Glutamatergic neuron (in vitro differentiated cells): ENCODE results near the gene TGM3. TPM values are rescaled to one million over a fixed set of nuclear protein-coding genes. Genes with fewer than 3 reads are reported as not detected.

Experiments
- DNase-seq: peaks from one replicate; pipeline ENCODE4 v3.0.0; 2022
- H3K27ac Mint-ChIP-seq: one replicate; pipeline ENCODE4 v1.8.0; 2020; ENCODE audit warnings: mild to moderate bottlenecking, mixed read lengths, inconsistent platforms; ENCODE audit not compliant: unreplicated experiment
- H3K27me3 Mint-ChIP-seq: one replicate; pipeline ENCODE4 v1.8.0; 2020; ENCODE audit warnings: mild to moderate bottlenecking, moderate library complexity, mixed read lengths, inconsistent platforms; ENCODE audit not compliant: unreplicated experiment
- H3K36me3 Mint-ChIP-seq: one replicate; pipeline ENCODE4 v1.8.0; 2020; ENCODE audit warnings: mild to moderate bottlenecking, mixed read lengths, inconsistent platforms; ENCODE audit not compliant: unreplicated experiment
- H3K4me1 Mint-ChIP-seq: one replicate; pipeline ENCODE4 v1.8.0; 2020; ENCODE audit warnings: mild to moderate bottlenecking, low read depth, mixed read lengths, inconsistent platforms; ENCODE audit not compliant: unreplicated experiment
- H3K4me3 Mint-ChIP-seq: one replicate; pipeline ENCODE4 v1.8.0; 2020; ENCODE audit warnings: mild to moderate bottlenecking, mixed read lengths, inconsistent platforms; ENCODE audit not compliant: unreplicated experiment
- H3K9me3 Mint-ChIP-seq: one replicate; pipeline ENCODE4 v1.8.0; 2020; ENCODE audit warnings: mild to moderate bottlenecking, moderate library complexity, mixed read lengths, inconsistent platforms; ENCODE audit not compliant: unreplicated experiment
- CTCF ChIP-seq: fragments of 200-600 bp; sonication (generic); IDR thresholded peaks from one replicate; pipeline ENCODE4 v1.5.0; 2021; ENCODE audit not compliant: partially characterized antibody, unreplicated experiment
- total RNA-seq: library from RNA; stranded (reverse); fragmentation: NEBNext Ultra II Directional; extraction: Animal tissue kit (Norgen Biotek cat#: 25700); gene quantifications from one replicate; pipeline ENCODE4 v1.2.1, GENCODE V29; 2021; ENCODE audit not compliant: unreplicated experiment

TGM3 gene
- total RNA-seq, 1 donor from 2014 or later = not detected

- H3K4me3 Mint-ChIP-seq = no peak overlapping the region
- DNase-seq = no peak
- no peak for TF ChIP-seq CTCF
- H3K9me3 Mint-ChIP-seq = peaks cover 2% of the 10 kb centered on the region
- peaks cover 4% of the 10 kb centered on the region for H3K27me3 Mint-ChIP-seq
- H3K27ac Mint-ChIP-seq = no peak overlapping the region
- H3K4me1 Mint-ChIP-seq = peaks cover 2% of the 10 kb centered on the region
- no peaks in the 10 kb centered on the region for H3K36me3 Mint-ChIP-seq
These were observed 11.3 kb downstream of the TGM3 start for GRCh38 chr20:2307136-2307535.

- Mint-ChIP-seq H3K4me1 (peaks cover 2% of the 10 kb centered on the region), H3K4me3 (no peak overlapping the region), H3K27me3 (peaks cover 4% of the 10 kb centered on the region), H3K36me3 (no peaks in the 10 kb centered on the region), H3K27ac (no peak overlapping the region), H3K9me3 (peaks cover 2% of the 10 kb centered on the region)
- no peak for DNase-seq
- no peak for TF ChIP-seq CTCF
These were observed 15.5 kb downstream of the TGM3 start for GRCh38 chr20:2311329-2311728.

- Mint-ChIP-seq H3K36me3 (no peaks in the 10 kb centered on the region), H3K4me3 (no peak overlapping the region), H3K9me3 (peaks cover 2% of the 10 kb centered on the region), H3K27ac (no peak overlapping the region), H3K27me3 (peaks cover 4% of the 10 kb centered on the region), H3K4me1 (peaks cover 2% of the 10 kb centered on the region)
- no peak for DNase-seq
- TF ChIP-seq CTCF = no peak
These were observed 17.1 kb downstream of the TGM3 start for GRCh38 chr20:2312876-2313275.

- Mint-ChIP-seq H3K9me3 (peaks cover 2% of the 10 kb centered on the region), H3K27ac (no peak overlapping the region), H3K4me3 (no peak overlapping the region), H3K4me1 (peaks cover 2% of the 10 kb centered on the region), H3K27me3 (peaks cover 4% of the 10 kb centered on the region), H3K36me3 (no peaks in the 10 kb centered on the region)
- DNase-seq = no peak
- no peak for TF ChIP-seq CTCF
These were observed 17.5 kb downstream of the TGM3 start for GRCh38 chr20:2313316-2313715.

GRCh38 chr20:2314759-2315439 is 19.1 kb downstream of the TGM3 start:
- no peak overlapping the region for H3K27ac Mint-ChIP-seq
- TF ChIP-seq CTCF = no peak
- no peaks in the 10 kb centered on the region for H3K27me3 Mint-ChIP-seq
- no peaks in the 10 kb centered on the region for H3K4me1 Mint-ChIP-seq
- DNase-seq = no peak
- no peak overlapping the region for H3K4me3 Mint-ChIP-seq
- peaks cover 2% of the 10 kb centered on the region for H3K9me3 Mint-ChIP-seq
- H3K36me3 Mint-ChIP-seq = no peaks in the 10 kb centered on the region
